SK-N-SH (cell line): ENCODE measurements around the gene SNRNP25. TPM values are rescaled to one million over a fixed set of nuclear protein-coding genes. Genes with fewer than 3 reads are reported as not detected.

Source experiments
- CTCF ChIA-PET: fragments of 300-600, 350-600 bp; formaldehyde crosslinking; extraction: SDS; loops from one replicate; lab custom pipeline; 2021; lab: Yijun Ruan, JAX
- POLR2A ChIA-PET: fragments of 350-600 bp; sonication (Branson Sonifier 250); formaldehyde crosslinking; extraction: SDS; loops from one replicate; lab custom pipeline; 2020; ENCODE audit warnings: antibody characterized with exemption, inconsistent platforms; lab: Yijun Ruan, JAX
- DNase-seq: peaks from one replicate; pipeline ENCODE4 v3.0.0; 2012
- H2AFZ ChIP-seq: fragments of 200-600 bp; sonication (generic); 2 replicates; pipeline ENCODE4 v1.8.1; 2016; ENCODE audit warnings: antibody characterized with exemption, mild to moderate bottlenecking, low read depth
- H3F3A ChIP-seq: fragments of 200-600 bp; sonication (generic); replicated peaks from 2 replicates; pipeline ENCODE3; 2016; ENCODE audit warnings: antibody characterized with exemption, mild to moderate bottlenecking; ENCODE audit not compliant: insufficient read depth
- H3K27ac ChIP-seq, 2 experiments: fragments of 200-500 bp in 1 of 2; fragments of 200-600 bp in 1 of 2; sonication (Bioruptor generic) in 1 of 2; sonication (generic), shearing (Covaris generic) in 1 of 2; 2 replicates each; pipeline versions ENCODE4 v1.5.1 to v1.6.1; 2014 to 2016; ENCODE audit warnings: low read depth in 2 of 2, inconsistent platforms in 1 of 2, low read length in 1 of 2, mild to moderate bottlenecking in 1 of 2, mixed read lengths in 1 of 2
- H3K27me3 ChIP-seq: fragments of 200-600 bp; sonication (generic), shearing (Covaris generic); 2 replicates; pipeline ENCODE4 v1.6.1; 2016; ENCODE audit warnings: mixed run types; ENCODE audit not compliant: insufficient read depth
- H3K36me3 ChIP-seq, 2 experiments: fragments of 200-500 bp in 1 of 2; fragments of 200-600 bp in 1 of 2; sonication (Bioruptor generic) in 1 of 2; sonication (generic) in 1 of 2; replicated peaks in 1 of 2; 2 replicates each; pipeline versions ENCODE3 to v1.5.1; 2014 to 2016; ENCODE audit warnings: low read length in 1 of 2, mild to moderate bottlenecking in 1 of 2; ENCODE audit not compliant: insufficient read depth in 2 of 2, control insufficient read depth in 1 of 2
- H3K4me1 ChIP-seq, 2 experiments: fragments of 200-500 bp in 1 of 2; fragments of 200-600 bp in 1 of 2; sonication (Bioruptor generic) in 1 of 2; sonication (generic), shearing (Covaris generic) in 1 of 2; 2 replicates each; pipeline versions ENCODE4 v1.5.1 to v1.6.1; 2014 to 2016; ENCODE audit warnings: low read depth in 1 of 2, low read length in 1 of 2, mixed run types in 1 of 2; ENCODE audit not compliant: insufficient read depth in 2 of 2, control insufficient read depth in 1 of 2
- H3K4me2 ChIP-seq: fragments of 200-600 bp; sonication (generic), shearing (Covaris generic); 2 replicates; pipeline ENCODE4 v1.6.1; 2017; ENCODE audit warnings: mixed run types
- H3K4me3 ChIP-seq, 2 experiments: fragments of 200-500 bp in 1 of 2; fragments of 200-600 bp in 1 of 2; sonication (Bioruptor generic) in 1 of 2; sonication (generic), shearing (Covaris generic) in 1 of 2; 2 replicates each; pipeline versions ENCODE4 v1.5.1 to v1.8.1; 2014 to 2016; ENCODE audit warnings: low read depth in 2 of 2, inconsistent platforms in 1 of 2, low read length in 1 of 2, mild to moderate bottlenecking in 1 of 2, mixed read lengths in 1 of 2, moderate library complexity in 1 of 2
- H3K79me2 ChIP-seq: fragments of 200-600 bp; sonication (generic); 2 replicates; pipeline ENCODE4 v1.8.1; 2017; ENCODE audit warnings: mild to moderate bottlenecking; ENCODE audit not compliant: insufficient read depth
- H3K9ac ChIP-seq: fragments of 200-600 bp; sonication (generic); 2 replicates; pipeline ENCODE4 v1.6.1; 2017; ENCODE audit warnings: mixed run types
- H3K9me2 ChIP-seq: fragments of 200-600 bp; sonication (generic); 2 replicates; pipeline ENCODE4 v1.6.1; 2017; ENCODE audit warnings: mixed run types
- H3K9me3 ChIP-seq: fragments of 200-600 bp; sonication (generic); 2 replicates; pipeline ENCODE4 v1.6.1; 2017; ENCODE audit warnings: mixed run types, mild to moderate bottlenecking, moderate library complexity
- H4K20me1 ChIP-seq: fragments of 200-600 bp; sonication (generic); 2 replicates; pipeline ENCODE4 v1.6.1; 2017; ENCODE audit warnings: mild to moderate bottlenecking, mixed run types; ENCODE audit not compliant: insufficient read depth
- ELF1 ChIP-seq: IDR thresholded peaks from 2 replicates; pipeline ENCODE4 v1.4.0; 2012
- EZH2phosphoT487 ChIP-seq: fragments of 200-600 bp; sonication (generic); IDR thresholded peaks from 2 replicates; pipeline ENCODE4 v1.6.1; 2017; ENCODE audit warnings: low read depth, mixed run types, mild to moderate bottlenecking, antibody characterized with exemption, moderate library complexity, borderline replicate concordance
- FOXJ3 ChIP-seq: sonication (generic); formaldehyde crosslinking; IDR thresholded peaks from 2 replicates; pipeline ENCODE4 v1.5.1; 2020; ENCODE audit warnings: mild to moderate bottlenecking, missing genetic modification reagents
- FOXM1 ChIP-seq: IDR thresholded peaks from 2 replicates; pipeline ENCODE4 v1.4.0; 2012; ENCODE audit warnings: low read depth, mild to moderate bottlenecking
- GABPA ChIP-seq: IDR thresholded peaks from 2 replicates; pipeline ENCODE4 v1.4.0; 2012; ENCODE audit warnings: low read depth, mild to moderate bottlenecking
- GATA2 ChIP-seq: sonication (generic); formaldehyde crosslinking; IDR thresholded peaks from 2 replicates; pipeline ENCODE4 v1.5.0; 2020; ENCODE audit warnings: mild to moderate bottlenecking, missing genetic modification reagents
- JUND ChIP-seq: IDR thresholded peaks from 2 replicates; pipeline ENCODE4 v1.4.0; 2012
- MEF2A ChIP-seq: IDR thresholded peaks from 2 replicates; pipeline ENCODE4 v1.4.0; 2012; ENCODE audit warnings: low read depth, borderline replicate concordance
- MXI1 ChIP-seq: IDR thresholded peaks from 2 replicates; pipeline ENCODE4 v1.6.1; 2012; ENCODE audit warnings: mild to moderate bottlenecking, low read depth, low read length, improper control_type of control experiment
- NFIC ChIP-seq: IDR thresholded peaks from 2 replicates; pipeline ENCODE4 v1.4.0; 2012; ENCODE audit warnings: borderline replicate concordance
- NRF1 ChIP-seq: IDR thresholded peaks from 2 replicates; pipeline ENCODE4 v1.6.1; 2012; ENCODE audit warnings: low read depth, mild to moderate bottlenecking, low read length
- POLR2AphosphoS5 ChIP-seq: IDR thresholded peaks from 2 replicates; pipeline ENCODE4 v1.6.1; 2012; ENCODE audit warnings: low read depth, low read length
- REST ChIP-seq: IDR thresholded peaks from 2 replicates; pipeline ENCODE4 v1.6.1; 2012; ENCODE audit warnings: mild to moderate bottlenecking, low read depth, low read length, moderate library complexity
- RFX5 ChIP-seq: IDR thresholded peaks from 2 replicates; pipeline ENCODE4 v1.6.1; 2012; ENCODE audit warnings: mild to moderate bottlenecking, improper control_type of control experiment, low read length
- RXRA ChIP-seq: IDR thresholded peaks from 2 replicates; pipeline ENCODE4 v1.4.0; 2012; ENCODE audit warnings: low read depth, mild to moderate bottlenecking, borderline replicate concordance
- SIN3A ChIP-seq: IDR thresholded peaks from 2 replicates; pipeline ENCODE4 v1.6.1; 2012; ENCODE audit warnings: low read depth, mild to moderate bottlenecking, low read length, moderate library complexity, borderline replicate concordance
- TAF1 ChIP-seq: IDR thresholded peaks from 2 replicates; pipeline ENCODE4 v1.6.1; 2012; ENCODE audit warnings: low read depth, mild to moderate bottlenecking, low read length, moderate library complexity, borderline replicate concordance
- TEAD4 ChIP-seq: IDR thresholded peaks from 2 replicates; pipeline ENCODE4 v1.4.0; 2012; ENCODE audit warnings: mild to moderate bottlenecking, borderline replicate concordance; ENCODE audit not compliant: insufficient read depth
- ZBTB33 ChIP-seq: IDR thresholded peaks from 2 replicates; pipeline ENCODE4 v1.4.0; 2012; ENCODE audit warnings: low read depth, borderline replicate concordance
- WGBS: methylation state at CpG from one replicate; pipeline ENCODE4 v1.1.6; 2017; ENCODE audit warnings: low lambda C conversion rate; 5-methylcytosine and 5-hydroxymethylcytosine counted together
- polyA plus RNA-seq, 3 experiments: library from polyadenylated mRNA; depleted of rRNA; stranded (reverse); fragments of >200 nt; gene quantifications; 2 replicates each; pipeline ENCODE4 v1.2.3, GENCODE V29; 2012
- TF ChIP-seq, protein P1 (sequence below): IDR thresholded peaks from 2 replicates; pipeline ENCODE4 v1.4.0; 2012; ENCODE audit warnings: low read depth
- TF ChIP-seq, protein P2 (sequence below): fragments of 200-600 bp; sonication (generic); IDR thresholded peaks from 2 replicates; pipeline ENCODE4 v1.6.1; 2017; ENCODE audit warnings: antibody characterized with exemption, mild to moderate bottlenecking, moderate library complexity

Gene SNRNP25
- polyA plus RNA-seq, 1 of the 3 experiments (the other 2 are of a cell fraction), result 73.4 TPM

- H3K9ac ChIP-seq, result 0 out of 2 replicates have a peak overlapping the region, but pooled peaks have one; percentile 22
- H3K27me3 ChIP-seq, result no peaks in the 10 kb centered on the region
- H3K27ac ChIP-seq, result peak overlapping the region in 1 of 2 experiments; percentile 72; a peak in 2 of 4 replicates
- H3K36me3 ChIP-seq, result peaks cover 7 to 45% of the 10 kb centered on the region in 2 experiments
- no peaks in the 10 kb centered on the region for H3K9me2 ChIP-seq
- H2AFZ ChIP-seq, result no peak overlapping the region
- ChIA-PET CTCF (interaction anchor here (7.6 to 27.8 kb wide), 2 partner anchors 11 to 20 kb away, joined by 45 to 793 read pairs; partner anchors contain the start of gene RHBDF1), POLR2A (no interaction called here)
- WGBS, result 87% methylated on average over 14 of the region's 18 CpGs
- H3F3A ChIP-seq, result peaks cover 20% of the 10 kb centered on the region
- peaks cover 2 to 17% of the 10 kb centered on the region in 2 experiments; a peak in 3 of 4 replicates for H3K4me1 ChIP-seq
- no peak overlapping the region for H3K4me3 ChIP-seq
- TF ChIP-seq SIN3A (no peak), NFIC (no peak), RXRA (no peak), FOXM1 (no peak), RFX5 (no peak), ZBTB33 (no peak), TAF1 (no peak), GABPA (no peak), POLR2AphosphoS5 (no peak), NRF1 (no peak), MXI1 (no peak), MEF2A (no peak), GATA2 (CRISPR knock-in tag) (no peak), JUND (no peak), FOXJ3 (CRISPR knock-in tag) (no peak)
- TF ChIP-seq, protein P1, sequence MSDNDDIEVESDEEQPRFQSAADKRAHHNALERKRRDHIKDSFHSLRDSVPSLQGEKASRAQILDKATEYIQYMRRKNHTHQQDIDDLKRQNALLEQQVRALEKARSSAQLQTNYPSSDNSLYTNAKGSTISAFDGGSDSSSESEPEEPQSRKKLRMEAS, result no peak
- peaks cover 4% of the 10 kb centered on the region; the same call in 1 of the 2 replicates for H3K79me2 ChIP-seq
- DNase-seq, result no peak
- H4K20me1 ChIP-seq, result peaks cover 21% of the 10 kb centered on the region
- H3K9me3 ChIP-seq, result no peaks in the 10 kb centered on the region
- H3K4me2 ChIP-seq, result peak overlapping the region; percentile 56; the same call in 1 of the 2 replicates
Observed at GRCh38 chr16:85407-85782, 31.8 kb downstream of the SNRNP25 start.

GRCh38 chr16:85865-86264, 32.2 kb downstream of the SNRNP25 start:
- no peak overlapping the region for H3K4me2 ChIP-seq
- H3K36me3 ChIP-seq, result peaks cover 4 to 45% of the 10 kb centered on the region in 2 experiments
- no peak overlapping the region for H3K27ac ChIP-seq
- WGBS, result 79% methylated on average over 8 of the region's 9 CpGs
- no peak overlapping the region for H3K9ac ChIP-seq
- no peak overlapping the region for H3K4me3 ChIP-seq
- H3K4me1 ChIP-seq, result peaks cover 2 to 17% of the 10 kb centered on the region in 2 experiments; a peak in 3 of 4 replicates
- no peak for DNase-seq
- CTCF ChIA-PET, result interaction anchor here (0.8 to 27.8 kb wide), 4 partner anchors 11 to 95 kb away, joined by 4 to 793 read pairs (median 26); partner anchors contain the start of genes HBQ1 and RHBDF1
- H3K9me3 ChIP-seq, result no peaks in the 10 kb centered on the region
- H3F3A ChIP-seq, result peaks cover 20% of the 10 kb centered on the region
- H2AFZ ChIP-seq, result no peak overlapping the region
- no peaks in the 10 kb centered on the region for H3K9me2 ChIP-seq
- peaks cover 4% of the 10 kb centered on the region; the same call in 1 of the 2 replicates for H3K79me2 ChIP-seq
- POLR2A ChIA-PET, result no interaction called here
- H3K27me3 ChIP-seq, result no peaks in the 10 kb centered on the region
- H4K20me1 ChIP-seq, result peaks cover 21% of the 10 kb centered on the region
- TF ChIP-seq ELF1, result no peak
- TF ChIP-seq JUND, result no peak
- no peak for TF ChIP-seq EZH2phosphoT487
- TF ChIP-seq GATA2 (CRISPR knock-in tag), result no peak
- no peak for TF ChIP-seq MXI1
- no peak for TF ChIP-seq GABPA
- TF ChIP-seq FOXJ3 (CRISPR knock-in tag), result no peak
- TF ChIP-seq REST, result no peak
- no peak for TF ChIP-seq TEAD4
- TF ChIP-seq, protein P2, sequence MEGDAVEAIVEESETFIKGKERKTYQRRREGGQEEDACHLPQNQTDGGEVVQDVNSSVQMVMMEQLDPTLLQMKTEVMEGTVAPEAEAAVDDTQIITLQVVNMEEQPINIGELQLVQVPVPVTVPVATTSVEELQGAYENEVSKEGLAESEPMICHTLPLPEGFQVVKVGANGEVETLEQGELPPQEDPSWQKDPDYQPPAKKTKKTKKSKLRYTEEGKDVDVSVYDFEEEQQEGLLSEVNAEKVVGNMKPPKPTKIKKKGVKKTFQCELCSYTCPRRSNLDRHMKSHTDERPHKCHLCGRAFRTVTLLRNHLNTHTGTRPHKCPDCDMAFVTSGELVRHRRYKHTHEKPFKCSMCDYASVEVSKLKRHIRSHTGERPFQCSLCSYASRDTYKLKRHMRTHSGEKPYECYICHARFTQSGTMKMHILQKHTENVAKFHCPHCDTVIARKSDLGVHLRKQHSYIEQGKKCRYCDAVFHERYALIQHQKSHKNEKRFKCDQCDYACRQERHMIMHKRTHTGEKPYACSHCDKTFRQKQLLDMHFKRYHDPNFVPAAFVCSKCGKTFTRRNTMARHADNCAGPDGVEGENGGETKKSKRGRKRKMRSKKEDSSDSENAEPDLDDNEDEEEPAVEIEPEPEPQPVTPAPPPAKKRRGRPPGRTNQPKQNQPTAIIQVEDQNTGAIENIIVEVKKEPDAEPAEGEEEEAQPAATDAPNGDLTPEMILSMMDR, result no peak
